NOMO-1 treated with DMSO at 0.1 percent for 48 hours (cell line): ENCODE data around the gene TEX11.
"Not testable (repeated sequence)": the region's sequence is repeated elsewhere in the genome, so short reads cannot be mapped to it uniquely, and the experiment has no call there.

Experiments
- DNase-seq: peaks from one replicate; lab custom pipeline; 2025; ENCODE audit not compliant: unreplicated experiment; lab: John Stamatoyannopoulos, UW

Gene TEX11

DNA sequence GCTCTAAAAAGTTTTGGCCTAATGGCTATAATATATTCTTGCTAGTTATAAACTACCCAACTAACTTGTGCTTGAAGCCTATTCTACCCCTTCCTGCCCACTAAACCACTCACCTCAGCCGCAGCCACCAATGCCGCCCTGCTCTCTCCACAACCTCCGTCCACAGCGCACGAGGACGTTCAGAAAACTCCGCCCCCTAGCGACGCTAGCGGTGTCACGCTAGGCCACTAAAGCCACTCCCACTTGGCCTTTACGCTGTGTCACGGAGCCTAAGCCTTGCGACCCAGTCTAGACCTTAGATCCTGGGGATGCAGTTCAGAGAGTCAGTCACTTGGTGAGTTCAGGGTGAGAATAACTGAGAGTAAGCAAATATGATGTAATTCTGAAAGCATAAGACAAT, at the start of gene TEX11:
TSS of gene TEX11 (minus strand) at position 171 of the 400 bp plus-strand sequence. CDS start 922 bp downstream, outside the sequence.
- DNase-seq, result no peak

DNA sequence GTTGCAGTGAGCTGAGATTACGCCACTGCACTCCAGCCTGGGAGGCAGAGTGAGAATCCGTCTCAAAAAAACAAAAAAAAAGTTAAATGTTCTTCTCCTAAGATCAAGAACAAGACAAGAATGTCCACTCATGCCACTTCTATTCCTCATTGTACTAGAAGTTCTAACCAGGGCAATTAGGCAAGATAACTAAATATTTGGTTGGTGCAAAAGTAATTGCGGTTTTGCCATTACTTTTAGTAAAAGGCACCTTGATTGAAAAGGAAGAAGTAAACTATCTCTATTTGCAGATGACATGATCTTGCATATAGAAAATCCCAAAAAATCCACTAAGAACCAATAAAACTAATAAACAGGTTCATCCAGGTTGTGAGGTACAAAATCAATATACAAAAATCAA, 46.4 kb upstream of the TEX11 start:
- no peak for DNase-seq

DNA sequence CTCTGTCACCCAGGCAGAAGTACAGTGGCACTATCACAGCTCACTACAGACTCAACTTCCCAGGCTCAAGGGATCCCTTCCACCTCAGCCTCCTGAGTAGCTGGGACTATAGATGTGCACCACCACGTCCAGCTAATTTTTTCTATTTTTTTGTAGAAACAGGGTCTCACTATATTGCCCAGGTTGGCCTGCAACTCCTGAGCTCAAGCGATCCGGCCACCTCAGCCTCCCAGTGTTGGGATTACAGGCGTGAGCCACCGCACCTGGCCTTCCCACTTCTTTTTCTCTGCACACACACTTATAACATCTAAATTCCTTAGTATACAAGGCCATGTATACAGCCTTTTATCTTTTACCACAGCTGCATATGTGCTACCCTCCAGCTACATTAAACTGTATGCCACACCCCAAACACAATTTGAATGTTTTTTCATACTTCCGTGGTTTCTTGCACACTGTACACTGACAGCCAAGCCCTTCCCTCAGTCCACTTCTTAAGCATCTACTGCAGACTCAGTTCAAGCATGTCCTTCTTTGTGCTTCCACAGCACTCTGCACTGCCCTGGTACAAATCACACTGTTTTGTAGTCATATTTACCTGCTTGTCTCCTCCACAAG, 15.9 kb upstream of the TEX11 start:
- DNase-seq, result no peak

DNA sequence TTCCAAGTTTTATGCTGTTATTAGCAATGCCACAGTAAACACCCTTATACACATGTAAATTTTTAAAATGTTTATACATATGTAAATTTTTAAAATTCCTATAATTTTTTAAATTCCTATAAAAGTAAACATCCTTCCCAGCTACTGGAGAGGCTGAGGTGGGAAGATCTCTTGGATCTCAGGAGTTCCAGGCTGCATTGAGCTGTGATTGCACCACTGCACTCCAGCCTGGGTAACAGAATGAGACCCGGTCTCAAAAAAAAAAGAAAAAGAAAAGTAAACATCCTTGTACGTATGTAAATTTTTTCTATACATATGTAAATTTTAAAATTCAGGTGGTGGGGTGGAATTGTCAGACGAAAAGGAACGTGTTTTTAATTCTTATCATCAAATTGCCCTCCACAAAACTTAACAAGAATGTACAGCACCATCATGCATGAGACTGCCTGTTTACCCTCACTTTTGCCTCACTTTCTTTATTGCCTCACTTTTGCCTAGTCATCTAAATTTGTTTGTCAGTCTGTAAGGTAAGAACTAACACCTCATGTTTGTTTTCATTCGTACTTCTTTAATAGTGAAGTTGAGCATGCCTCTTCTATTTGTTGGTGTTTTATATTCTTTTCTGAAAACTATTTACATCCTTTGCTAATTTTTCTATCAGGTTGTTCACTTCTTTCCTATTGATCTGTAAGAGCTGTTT, 14.4 kb upstream of the TEX11 start:
- no peak for DNase-seq

DNA sequence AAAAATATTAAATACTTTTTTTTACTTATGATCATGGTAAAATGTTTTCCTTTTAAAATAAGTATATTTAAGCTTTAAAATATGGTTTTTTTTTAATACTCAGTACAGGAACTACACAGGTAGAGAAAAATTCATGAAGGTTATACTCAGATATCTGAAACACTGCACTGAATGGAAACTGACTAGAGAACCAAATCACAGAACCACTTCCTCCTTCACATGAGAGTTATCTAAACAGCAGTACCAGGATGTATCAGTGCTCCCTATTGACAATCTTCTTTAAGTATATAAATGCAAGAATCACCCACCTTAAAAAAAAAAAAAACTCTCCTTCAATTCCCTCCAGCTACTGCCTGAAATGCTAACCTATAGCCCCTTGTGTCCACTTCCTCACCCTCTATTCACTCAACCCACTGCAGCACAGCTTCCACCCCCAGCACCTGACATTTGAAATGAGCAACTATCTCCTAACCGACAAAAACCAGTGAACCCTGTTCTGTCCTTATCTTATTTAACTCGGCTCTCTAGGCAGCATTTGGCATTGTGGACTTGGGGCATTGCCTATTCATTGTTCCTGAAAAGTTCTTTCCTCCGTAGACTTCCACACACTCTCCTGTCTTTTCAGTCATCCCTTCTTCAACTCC, 13.3 kb upstream of the TEX11 start:
- no peak for DNase-seq

DNA sequence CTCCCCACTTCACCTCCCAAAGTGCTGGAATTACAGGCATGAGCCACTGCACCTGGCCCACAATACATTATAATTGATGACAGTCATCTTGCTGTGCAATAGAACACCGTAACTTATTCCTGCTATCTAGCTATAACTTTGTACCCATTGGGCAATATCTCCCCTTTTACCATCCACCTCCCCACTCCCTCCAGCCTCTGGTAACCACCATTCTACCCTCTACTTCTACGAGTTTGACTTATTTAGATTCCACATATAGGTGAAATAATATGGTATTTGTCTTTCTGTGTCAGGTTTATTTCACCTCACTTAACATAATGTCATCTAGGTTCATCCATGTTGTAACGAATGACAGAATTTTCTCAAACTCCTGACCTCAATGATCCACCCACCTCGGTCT, 8.2 kb upstream of the TEX11 start:
- no peak for DNase-seq

DNA sequence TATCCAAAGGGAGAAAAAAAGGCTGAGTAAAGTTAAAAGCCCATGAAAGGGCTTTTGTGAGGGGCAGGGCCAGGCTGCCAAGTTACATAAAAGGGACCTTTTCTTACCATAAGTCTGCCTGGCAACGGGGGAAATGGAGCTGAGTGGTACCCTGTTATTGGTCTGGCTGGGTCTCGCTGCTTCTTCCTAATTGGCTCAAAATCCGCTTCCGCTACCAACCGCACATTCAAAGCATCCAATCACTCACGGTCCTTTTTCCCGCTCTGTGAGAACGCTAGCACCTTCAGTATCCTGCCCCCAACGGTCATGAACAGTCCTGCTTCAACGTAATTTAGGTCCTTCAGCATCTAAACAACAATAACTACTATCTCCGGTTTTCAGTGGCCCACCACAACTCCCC, 611 bp downstream of the TEX11 start:
- no peak for DNase-seq

DNA sequence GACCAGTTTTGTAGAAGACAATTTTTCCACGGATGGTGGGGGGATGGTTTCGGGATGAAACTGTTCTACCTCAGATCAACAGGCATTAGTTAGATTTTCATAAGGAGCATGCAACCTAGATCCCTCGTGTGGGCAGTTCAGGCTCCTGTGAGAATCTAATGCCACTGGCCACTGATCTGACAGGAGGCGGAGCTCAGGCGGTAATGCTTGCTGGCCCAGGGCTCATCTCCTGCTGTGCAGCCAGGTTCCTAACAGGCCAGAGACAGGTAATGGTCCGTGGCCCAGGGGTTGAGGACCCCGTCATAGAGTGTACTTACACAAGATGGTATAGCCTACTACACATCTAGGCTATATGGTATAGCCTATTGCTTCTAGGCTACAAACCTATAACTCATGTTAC, 7.0 kb downstream of the TEX11 start:
- DNase-seq, result no peak

DNA sequence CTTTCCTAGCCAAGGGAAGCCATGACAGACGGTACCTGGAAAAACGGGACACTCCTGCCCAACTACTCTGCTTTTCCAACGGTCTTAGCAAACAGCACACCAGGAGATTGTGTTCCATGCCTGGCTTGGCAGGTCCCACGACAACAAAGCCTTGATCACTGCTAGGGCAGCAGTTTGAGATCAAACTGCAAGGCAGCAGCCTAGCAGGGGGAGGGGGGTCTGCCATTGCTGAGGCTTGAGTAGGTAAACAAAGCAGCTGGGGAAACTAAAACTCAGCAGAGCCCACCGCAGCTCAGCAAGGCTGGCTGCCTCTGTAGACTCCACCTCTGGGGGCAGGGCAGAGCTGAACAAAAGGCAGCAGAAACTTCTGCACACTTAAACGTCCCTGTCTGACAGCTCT, 18.1 kb downstream of the TEX11 start:
- DNase-seq, result not testable (repeated sequence)

DNA sequence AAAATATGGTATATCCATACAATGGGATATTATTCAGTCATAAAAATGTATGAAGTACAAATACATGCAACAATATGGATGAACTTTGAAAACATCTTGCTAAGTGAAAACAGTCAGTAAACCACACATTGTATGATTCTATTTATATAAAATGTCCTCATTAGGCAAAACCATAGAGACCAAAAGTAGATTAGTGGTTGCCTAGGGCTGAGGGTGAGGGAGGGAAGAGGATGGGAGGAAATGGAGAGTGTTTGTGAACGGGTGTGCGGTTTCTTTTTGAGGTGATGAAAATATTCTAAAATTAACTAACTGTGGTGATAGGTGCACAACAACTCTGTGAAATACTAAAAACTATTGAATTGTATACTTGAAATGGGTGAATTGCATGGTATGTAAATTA, 29.6 kb downstream of the TEX11 start:
- DNase-seq, result no peak

DNA sequence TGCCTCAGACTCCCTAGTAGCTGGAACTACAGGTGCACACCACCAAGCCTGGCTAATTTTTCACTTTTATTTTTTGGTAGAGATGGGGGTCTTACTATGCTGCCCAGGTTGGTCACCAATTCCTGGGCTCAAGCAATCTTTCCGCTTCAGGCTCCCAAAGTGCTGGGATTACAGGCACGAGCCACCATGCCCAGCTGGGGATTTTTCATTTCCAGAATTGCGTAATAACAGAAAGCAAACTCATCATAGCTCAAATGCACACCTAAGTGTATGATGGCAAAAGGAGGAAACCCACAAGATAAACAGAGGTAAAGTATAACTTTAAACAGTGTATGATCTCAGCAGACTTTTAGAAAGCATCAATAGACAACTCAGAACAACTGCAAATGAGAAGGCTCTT, 56.2 kb downstream of the TEX11 start:
- DNase-seq, result no peak

DNA sequence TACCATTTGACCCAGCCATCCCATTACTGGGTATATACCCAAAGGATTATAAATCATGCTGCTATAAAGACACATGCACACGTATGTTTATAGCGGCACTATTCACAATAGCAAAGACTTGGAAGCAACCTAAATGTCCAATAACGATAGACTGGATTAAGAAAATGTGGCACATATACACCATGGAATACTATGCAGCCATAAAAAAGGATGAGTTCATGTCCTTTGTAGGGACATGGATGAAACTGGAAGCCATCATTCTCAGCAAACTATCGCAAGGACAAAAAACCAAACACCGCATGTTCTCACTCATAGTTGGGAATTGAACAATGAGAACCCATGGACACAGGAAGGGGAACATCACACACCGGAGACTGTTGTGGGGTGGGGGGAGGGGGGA, 64.4 kb downstream of the TEX11 start:
- DNase-seq, result not testable (repeated sequence)

DNA sequence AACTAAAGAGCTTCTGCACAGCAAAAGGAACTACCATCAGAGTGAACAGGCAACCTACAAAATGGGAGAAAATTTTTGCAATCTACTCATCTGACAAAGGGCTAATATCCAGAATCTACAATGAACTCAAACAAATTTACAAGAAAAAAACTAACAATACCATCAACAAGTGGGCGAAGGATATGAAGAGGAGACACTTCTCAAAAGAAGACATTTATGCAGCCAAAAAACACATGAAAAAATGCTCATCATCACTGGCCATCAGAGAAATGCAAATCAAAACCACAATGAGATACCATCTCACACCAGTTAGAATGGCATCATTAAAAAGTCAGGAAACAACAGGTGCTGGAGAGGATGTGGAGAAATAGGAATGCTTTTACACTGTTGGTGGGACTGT, 64.9 kb downstream of the TEX11 start:
- DNase-seq, result not testable (repeated sequence)

DNA sequence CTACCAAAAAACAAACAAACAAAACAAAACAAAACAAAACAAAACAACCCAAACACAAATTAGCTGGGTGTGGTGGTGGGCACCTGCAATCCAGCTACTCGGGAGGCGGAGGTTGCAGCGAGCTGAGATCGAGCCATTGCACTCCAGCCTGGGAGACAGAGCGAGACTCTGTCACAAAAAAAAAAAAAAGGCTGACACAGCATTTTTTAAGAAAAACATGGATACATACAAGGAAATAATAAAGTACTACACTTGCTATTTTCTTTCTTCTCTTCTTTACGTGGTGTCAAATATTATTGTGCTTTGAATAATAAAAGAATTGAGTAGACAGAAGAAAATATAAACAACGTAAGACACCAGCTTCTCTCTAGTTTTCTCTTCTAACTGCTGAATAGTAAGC, 73.9 kb downstream of the TEX11 start:
- DNase-seq, result no peak

DNA sequence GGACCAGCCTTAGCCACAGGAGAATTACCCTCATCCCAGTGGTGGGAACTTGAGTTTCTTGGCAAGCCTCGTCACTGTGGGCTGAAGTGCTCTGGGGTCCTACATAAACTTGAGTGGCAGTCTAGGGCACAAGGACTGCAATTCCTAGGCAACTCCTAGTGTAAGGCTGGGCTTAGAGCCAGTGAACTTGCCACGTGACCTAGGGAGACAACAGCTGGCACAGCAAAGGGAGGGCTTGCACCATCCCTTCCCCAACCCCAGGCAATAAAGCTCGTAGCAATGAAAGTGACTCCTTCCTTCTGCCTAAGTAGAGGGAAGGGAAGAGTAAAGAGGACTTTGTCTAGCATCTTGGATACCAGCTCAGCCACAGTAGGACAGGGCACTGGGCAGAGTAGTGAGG, 81.8 kb downstream of the TEX11 start:
- no peak for DNase-seq

DNA sequence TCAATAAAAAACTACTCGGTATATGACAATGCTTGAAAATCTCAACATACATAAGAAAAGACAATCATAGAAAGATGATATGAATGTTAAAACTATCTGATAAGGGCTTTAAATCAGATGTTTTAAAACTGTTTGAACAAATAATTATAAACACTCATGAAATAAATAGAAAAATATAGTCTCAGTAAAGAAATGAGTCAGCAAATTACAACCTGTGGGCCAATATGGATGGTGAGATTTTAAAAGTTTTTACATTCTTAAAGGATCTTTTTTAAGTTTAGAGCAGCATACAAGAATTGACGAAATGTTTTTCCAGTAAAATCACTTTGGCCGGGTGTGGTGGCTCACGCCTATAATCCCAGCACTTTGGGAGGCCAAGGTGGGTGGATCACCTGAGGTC, 83.1 kb downstream of the TEX11 start:
- no peak for DNase-seq

DNA sequence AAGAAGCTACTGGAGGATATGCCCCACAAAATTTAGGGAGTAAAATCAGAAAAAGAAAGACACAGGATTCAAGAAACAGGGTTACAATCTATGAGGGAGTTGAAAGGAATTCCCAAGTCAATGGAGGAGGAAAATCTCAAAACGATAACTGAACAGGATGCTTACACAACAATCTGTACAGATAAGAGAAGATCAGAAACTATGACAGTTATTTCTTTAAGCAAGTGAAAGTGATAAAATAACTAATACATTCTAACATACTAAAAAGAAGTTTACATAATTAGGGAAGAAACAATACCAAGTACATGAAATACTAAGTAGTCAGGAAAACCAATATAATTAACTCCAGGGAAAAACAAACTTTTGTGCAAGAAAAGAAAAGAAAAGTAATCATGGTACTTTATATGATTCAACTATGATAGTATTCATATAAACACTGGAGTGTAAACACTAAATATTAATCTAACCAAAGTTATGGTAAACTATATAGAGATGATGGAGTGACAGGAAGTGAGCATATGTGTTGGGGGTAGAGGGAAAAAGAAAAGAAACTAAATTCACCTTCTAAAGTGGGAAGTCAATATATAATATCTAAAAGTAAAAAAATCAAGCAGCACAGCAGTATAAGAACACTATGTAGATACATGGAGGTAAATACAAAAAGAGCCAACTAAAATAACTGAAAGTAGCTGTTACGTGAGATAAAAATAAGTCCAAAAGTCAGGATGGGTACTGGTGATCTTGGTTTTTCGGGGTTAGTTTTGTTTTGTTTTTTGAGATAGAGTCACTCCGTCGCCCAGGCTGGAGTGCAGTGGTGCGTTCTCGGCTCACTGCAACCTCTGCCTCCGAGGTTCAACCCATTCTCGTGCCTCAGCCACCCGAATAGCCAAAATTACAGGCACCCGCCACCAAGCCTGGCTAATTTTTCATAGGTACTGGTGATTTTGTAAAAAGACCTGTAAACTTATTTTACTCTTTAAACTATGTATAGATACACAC, 99.3 kb downstream of the TEX11 start:
- no peak for DNase-seq

DNA sequence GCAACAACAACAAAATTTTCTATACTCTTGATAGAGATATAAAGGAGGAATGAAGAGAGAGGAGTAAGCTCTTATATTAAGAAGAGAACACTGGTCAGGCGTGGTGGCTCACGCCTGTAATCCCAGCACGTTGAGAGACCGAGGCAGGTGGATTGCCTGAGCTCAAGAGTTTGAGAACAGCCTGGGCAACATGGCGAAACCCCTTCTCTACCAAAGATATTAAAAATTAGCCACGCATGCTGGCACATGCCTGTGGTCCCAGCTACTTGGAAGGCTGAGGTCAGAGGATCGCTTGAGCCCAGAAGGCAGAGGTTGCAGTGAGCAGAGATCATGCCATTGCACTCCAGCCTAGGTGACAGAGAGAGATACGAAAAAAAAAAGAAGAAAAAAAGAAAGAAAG, 102.4 kb downstream of the TEX11 start:
- no peak for DNase-seq

DNA sequence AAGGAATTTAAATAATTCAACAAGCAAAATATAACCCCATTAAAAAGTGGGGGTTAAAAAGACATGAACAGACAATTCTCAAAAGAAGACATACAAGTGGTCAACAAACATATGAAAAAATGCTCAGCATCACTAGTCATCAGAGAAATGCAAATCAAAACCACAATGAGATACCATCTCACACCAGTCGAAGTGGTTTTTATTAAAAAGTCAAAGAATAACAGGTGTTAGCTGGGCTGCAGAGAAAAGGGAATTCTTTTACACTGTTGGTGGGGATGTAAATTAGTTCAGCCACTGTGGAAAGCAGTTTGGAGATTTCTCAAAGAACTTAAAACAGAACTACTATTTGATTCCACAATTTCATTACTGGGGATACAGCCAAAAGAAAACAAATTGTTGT, 111.8 kb downstream of the TEX11 start:
- DNase-seq, result not testable (repeated sequence)

DNA sequence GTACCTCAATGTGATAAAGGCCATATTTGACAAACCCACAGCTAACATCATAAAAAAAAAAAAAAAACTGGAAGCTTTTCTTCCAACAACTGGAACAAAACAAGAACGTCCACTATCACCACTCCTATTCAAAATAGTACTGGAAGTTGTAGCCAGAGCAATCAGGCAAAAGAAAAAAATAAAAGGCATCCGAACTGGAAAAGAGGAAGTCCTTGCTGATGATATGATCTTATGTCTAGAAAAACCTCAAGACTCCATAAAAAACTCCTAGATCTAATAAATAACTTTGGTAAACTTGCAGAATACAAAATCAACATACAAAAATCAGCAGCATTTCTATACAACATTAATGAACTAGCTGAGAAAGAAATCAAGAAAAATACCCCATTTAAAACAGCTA, 134.3 kb downstream of the TEX11 start:
- DNase-seq, result no peak

DNA sequence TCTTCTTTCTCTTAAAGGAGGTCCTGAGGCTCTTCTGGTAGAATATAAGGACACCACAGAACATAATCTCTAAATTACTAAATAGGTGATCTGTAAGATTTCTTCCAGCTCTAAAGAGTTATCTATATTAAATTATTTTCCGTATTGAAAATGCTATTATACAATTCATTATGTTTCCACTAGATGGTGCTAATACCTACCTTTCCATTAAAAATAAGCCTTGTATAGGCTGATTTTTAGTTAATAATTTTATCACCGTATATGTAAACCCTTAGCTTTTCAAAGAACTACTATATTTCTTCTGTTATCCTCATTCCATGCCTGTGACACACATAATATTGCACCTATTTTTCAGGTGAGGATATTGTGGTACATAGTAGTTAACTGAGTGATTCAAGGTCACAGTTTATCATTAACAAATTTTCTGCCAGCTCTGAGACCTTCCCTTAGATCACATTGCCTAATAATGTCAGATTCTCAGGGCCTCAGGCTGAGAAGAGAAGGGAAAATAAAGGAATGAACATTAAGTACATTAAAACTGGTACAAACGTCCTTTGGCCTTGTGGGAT, 138.8 kb downstream of the TEX11 start:
- DNase-seq, result peak; percentile 8
